Hypothalamus (tissue), 51 donors: Measurements from ENCODE around the gene BOC.

ENCODE experiments used
- DNase-seq, 51 donors: peaks; one replicate each; lab custom pipeline; 2025; lab: John Stamatoyannopoulos, UW

The BOC gene

GRCh38 chr3:113263778-113264177, 52.4 kb downstream of the BOC start:
- DNase-seq: no peak

GRCh38 chr3:113264283-113265131, 53.1 kb downstream of the BOC start:
- DNase-seq: peak in 26 of 51 donors; percentile 12 to 81 (median 45)

DNA sequence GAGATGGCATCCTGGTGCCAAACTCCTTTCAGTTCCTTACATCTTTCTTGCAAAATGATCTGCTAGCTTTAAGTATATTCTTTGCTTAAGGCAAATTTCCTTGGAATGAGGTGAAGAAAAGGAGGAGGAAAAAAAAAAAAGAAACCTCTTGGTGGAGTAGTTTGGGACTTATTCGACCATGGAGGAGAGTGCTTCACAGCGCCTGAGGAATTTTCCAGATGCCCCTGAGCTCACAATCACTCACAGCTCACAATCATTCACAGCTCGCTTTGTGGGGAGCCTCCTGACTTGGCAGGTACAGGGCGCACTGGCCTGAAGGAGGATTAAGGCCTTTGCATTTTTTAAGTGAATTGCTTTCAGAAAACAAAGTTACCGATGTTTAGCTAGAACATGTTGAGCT, 53.9 kb downstream of the BOC start:
- peak in 6 of 51 donors; percentile 14 to 46 (median 26) for DNase-seq

GRCh38 chr3:113266738-113267137, 55.4 kb downstream of the BOC start:
- DNase-seq: no peak

DNA sequence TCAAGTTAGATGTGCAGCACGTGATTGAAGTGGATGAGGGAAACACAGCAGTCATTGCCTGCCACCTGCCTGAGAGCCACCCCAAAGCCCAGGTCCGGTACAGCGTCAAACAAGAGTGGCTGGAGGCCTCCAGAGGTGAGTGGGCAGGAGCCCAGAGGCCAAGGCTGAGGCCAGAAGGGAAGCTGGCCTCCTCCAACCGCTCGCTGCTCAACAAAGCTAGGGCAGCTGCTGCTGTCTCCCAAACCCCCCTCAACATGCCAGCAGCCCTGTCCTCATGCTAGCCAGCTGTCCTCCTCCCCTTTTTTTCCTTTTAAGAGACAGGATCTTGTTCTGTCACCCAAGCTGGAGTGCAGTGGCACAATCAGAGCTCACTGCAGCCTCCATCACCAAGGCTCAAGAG, 57.0 kb downstream of the BOC start:
- no peak for DNase-seq

- DNase-seq: no peak
Observed at GRCh38 chr3:113268942-113269341, 57.6 kb downstream of the BOC start.

DNA sequence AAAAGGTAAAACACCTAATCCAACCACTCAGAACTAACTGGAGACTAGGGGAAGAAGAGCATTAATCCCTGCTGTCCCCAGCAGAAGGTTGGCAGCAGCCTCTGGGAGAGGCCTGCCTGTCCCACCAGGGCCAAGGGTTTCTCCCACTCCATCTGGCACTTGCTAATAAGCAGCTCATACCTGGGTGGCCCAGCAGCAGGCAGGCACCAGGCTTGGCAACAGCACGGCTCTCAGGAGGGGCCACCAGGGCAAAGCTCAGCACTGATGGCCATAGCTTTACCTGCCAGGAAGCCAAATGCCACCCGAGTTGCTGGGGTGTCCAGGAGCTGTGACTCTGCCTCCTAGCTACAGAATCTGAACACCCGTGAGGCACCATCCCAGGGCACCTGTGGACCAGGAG, 58.3 kb downstream of the BOC start:
- DNase-seq: no peak

DNA sequence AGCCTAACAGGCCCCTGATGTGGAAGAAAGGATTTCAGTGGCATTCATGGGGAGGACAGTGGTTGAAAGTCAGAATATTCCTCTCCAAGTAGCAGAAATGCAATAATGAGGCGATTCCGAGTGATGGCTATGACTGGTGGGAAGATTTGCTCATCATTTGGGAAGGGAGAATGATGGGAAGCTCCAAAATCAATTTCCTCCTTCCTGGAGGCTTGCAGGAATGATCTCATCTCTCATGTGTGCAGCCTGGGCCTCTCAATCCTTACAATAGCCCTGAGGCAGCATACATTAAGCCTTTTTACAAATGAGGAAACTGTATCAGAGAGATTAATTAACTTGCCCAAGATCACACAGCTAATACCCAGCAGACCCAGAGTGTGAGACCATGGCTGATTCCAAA, 58.7 kb downstream of the BOC start:
- DNase-seq: no peak

DNA sequence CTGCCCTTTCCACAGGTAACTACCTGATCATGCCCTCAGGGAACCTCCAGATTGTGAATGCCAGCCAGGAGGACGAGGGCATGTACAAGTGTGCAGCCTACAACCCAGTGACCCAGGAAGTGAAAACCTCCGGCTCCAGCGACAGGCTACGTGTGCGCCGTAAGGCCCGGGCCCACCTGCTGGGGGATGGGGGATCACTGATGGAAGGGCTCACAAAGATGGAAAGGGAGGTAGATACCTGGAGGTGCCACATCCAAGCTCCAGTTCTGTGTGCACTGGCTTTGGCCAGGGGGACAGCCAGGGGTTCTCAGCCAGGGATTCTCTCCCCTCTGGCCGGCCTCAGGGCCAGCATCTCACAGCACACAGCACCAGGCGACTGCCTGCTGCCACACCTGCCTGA, 59.4 kb downstream of the BOC start:
- DNase-seq: no peak

GRCh38 chr3:113271189-113271588, 59.8 kb downstream of the BOC start:
- no peak for DNase-seq

- no peak for DNase-seq
Observed at GRCh38 chr3:113271594-113272384, 60.4 kb downstream of the BOC start.

GRCh38 chr3:113272385-113272779, 61.0 kb downstream of the BOC start:
- DNase-seq: no peak

GRCh38 chr3:113273011-113273410, 61.7 kb downstream of the BOC start:
- DNase-seq: no peak

DNA sequence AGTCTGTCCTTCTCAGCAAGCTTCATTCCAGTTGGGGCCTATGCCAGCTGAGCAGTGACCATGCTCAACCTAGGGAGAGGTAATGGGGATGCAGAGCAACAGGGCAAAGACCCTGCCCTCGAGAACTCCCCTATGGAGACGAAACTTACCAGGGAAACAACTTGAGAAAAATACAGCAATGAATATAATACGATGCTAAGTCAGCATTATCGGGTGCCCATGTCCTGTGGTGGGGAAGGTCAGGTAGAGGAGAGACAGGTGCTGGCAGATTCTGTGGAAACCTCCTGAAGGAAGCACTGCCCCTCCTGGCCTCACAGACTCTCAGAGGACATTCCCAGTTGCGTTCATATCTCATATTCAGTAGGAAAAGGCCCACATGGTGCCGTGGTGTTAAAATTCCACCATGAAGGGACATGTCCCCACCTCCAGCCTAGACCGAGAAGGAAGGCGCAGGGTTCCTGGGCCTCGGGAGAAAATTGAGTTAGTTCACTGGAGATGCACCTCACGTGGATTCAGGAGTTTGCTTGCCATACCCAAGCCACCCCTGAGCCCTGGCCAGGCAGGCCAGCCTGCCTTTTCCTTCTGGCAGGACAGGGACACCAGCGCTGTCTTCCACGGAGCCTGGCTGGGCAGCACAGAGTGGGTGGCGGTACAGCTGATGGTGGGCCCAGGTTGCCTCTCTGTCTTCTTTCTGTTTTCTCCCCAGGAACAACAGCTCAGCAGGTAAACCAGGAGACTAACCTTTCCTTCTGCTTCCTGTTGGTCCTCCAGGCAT, 62.4 kb downstream of the BOC start:
- no peak for DNase-seq

GRCh38 chr3:113274425-113275257, 63.3 kb downstream of the BOC start:
- peak in 3 of 51 donors; percentile 29 to 47 (median 36) for DNase-seq

GRCh38 chr3:113275258-113275556, 63.9 kb downstream of the BOC start:
- DNase-seq: peak in 1 of 51 donors; percentile 14

GRCh38 chr3:113275583-113275928, 64.2 kb downstream of the BOC start:
- DNase-seq: peak in 1 of 51 donors; percentile 21

DNA sequence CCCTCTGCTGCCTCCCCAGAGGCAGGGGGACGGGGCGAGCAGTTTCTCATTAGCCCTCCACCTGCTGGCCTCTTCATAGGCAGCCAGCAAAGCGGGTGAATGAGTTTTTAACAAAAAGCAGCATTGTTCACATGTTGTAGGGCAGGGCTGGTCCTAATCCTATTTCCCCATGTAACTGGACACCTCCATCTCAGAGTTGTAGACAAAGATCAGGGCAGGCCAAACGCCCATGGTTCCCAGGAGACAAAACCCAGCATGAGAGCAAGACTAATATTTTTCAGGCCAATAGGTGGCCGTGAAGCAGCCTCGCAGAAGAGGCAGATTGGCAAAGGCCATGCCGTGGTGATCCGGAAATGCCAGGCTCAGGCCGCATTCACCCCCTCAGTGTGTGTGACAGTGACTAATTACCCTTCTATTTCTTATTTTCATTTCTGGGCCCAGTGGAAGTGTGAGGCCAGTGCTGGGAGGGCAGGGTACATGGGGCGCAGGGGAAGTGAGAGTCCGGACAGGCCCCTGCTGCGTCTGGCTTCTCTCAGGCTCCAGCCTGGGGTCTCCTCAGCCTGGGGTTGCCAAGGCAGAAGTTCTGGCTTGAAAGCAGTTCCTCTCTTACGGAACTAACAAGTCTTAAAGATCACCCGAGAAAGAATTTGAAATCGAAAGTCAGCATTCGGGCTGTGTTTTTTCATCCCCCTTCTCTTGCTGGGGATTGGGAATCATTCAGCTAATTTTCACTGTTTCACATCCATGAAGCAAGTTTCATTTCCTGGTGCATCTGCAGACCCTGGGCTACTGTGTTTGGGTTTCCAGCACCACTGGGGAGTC, 64.8 kb downstream of the BOC start:
- peak in 27 of 51 donors; percentile 19 to 66 (median 36) for DNase-seq

- DNase-seq: peak in 1 of 51 donors; percentile 43
Observed at GRCh38 chr3:113276751-113277080, 65.4 kb downstream of the BOC start.

DNA sequence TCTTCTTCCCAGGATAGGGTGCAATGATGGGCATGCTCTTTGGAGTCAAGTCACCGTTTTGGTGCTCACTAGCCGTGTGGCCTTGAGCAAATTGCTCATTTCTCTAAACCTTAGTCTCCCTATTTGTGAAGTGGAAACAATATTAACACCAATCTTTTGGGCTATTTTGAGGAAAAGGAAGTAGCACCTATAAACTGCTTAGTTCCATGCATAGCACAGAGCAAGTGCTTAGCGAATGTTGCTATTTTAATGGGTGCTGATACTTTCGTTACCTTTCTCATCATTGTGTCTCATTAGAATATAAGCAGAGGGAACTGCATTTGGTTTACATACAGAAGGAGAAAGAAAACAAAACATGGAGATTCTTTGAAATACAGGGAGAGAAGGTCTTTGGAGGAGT, 66.1 kb downstream of the BOC start:
- DNase-seq: no peak
